CD4-positive, alpha-beta T cell treated with Interleukin-1 beta for 1 hour (primary cell): Measurements from ENCODE around the gene TBC1D2B.
A peak's percentile ranks its signal among the peaks of the same experiment; 100 is the strongest.

Experiments
- DNase-seq, 2 donors: peaks; one replicate each; pipeline ENCODE4 v3.0.0-alpha.2; 2020 to 2022

The TBC1D2B gene

GRCh38 chr15:78077053-78077870, at the start of gene TBC1D2B:
TBC1D2B (minus strand) TSS chr15:78077711; CDS start chr15:78077652, 59 bp downstream.
- peak; percentile 63 to 74 for DNase-seq

DNA sequence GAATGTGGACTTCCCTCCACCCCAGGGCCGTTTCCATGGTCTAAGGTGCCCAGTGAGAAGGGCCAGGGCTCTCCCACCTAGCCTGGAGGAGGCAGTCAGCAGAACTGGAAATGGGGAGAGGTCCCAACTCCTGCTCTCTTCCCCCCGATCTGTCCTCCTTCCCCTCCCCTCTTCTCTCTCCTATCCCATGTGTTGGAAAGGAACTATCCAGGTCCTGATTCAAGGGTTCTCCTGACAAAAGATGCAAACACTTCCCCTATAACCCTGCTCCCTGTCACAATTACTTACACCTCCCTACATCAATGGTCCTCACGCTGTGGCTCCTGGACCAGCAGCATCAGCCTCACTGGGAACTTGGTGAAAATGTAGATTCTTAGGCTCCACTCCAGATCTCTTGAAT, 47.8 kb upstream of the TBC1D2B start:
- no peak for DNase-seq

DNA sequence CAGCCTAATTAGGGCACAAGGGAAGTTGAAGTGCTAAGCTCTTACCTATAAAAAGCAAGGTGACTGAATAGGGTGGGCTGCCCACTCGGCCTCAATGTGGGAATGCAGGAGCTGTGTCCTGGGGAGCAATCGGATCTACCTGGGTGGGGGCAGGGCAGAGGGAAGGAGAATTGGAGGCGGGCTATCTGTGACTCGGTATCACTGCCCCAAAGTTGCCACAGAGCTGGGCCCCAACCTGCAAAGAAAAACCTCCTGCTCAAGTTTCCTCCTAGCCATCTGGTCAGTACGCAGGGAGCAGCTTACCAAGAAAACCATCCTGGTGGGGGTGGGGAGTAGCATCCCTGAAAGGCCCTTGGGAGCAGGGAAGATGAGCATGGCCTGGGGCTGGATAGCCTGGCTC, 43.0 kb upstream of the TBC1D2B start:
- no peak for DNase-seq

- DNase-seq: no peak
Measured at GRCh38 chr15:78112551-78112950, 35.0 kb upstream of the TBC1D2B start.

DNA sequence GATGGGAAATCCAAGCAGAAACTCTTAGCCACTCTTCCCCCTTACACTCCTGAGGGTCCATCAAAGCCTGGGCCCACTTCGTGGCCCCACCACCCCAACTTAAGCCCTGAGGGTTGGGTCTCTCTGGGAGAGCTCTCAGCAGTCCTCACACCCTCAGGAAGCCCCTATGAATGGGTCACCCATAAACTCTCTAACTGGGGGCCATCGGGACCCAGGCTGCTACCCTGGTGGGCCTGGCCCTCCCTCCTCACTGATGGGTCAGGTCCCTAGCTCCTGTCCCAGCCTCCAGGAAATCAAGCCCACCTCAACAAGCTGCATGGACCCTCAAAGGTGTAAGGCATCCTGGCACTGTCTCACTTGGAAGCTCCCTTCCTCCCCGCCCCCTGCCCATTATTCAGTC, 34.3 kb upstream of the TBC1D2B start:
- DNase-seq: no peak

- DNase-seq: no peak
Measured at GRCh38 chr15:78110916-78111475, 33.5 kb upstream of the TBC1D2B start.

GRCh38 chr15:78110096-78110495, 32.6 kb upstream of the TBC1D2B start:
- DNase-seq: no peak

DNA sequence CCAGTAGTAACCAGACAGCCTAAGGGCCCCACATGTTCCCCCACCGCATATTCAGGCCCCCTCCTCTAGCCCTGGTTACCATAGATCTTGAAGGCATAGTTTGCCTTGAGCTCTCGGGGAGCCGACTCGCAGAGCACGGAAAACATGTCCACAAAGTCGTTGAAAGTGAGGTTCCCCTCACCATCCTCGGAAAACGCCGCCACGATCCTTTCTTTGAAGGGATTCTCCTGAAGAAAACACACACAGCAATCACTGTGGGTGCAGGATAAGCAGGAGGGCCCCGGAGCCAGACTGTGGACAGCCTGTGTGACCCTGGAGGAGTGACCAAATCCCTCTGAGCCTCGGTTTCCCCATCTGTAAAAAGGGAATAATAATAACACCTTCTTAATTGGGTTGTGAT, 31.6 kb upstream of the TBC1D2B start:
- DNase-seq: no peak

DNA sequence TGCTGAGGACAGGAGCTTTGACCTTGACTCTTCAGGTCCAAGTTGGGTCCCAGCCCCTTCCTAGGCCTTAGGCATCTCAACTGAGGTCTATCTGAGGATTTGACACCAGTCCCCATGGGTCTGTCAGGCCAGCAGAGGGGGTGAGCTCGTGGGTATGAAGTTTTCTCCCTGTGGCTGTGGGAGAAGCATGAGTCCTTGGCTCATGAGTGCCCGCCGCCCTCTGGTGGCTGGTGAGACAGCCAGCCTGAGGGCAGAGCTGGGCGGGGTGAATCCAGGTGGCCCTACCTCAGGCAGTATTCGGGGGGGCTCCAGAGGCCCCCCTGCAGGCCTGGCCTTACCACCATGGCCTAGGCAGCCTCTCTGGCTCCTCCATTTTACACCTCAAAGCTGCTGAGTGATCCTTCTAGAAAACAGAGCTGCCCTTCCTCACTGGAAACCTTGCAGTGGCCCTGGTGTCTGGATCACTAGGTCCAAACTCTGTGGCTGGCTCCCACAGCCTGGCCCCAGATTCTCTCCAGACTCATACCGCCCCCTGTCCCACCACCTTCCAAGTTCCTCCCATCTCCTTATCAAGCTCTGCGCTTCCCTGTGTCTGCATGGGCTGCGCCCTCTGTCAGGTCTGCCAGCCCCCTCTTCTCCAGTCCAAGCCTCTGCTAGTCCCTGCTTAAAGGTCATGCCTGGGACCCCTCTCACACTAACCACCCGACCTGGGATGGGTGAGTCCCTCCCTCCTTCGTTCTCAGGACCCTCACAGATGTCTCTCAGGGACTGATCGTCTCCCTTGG, 31.0 kb upstream of the TBC1D2B start:
- DNase-seq: peak; percentile 87

- no peak for DNase-seq
Measured at GRCh38 chr15:78107471-78107870, 30.0 kb upstream of the TBC1D2B start.

DNA sequence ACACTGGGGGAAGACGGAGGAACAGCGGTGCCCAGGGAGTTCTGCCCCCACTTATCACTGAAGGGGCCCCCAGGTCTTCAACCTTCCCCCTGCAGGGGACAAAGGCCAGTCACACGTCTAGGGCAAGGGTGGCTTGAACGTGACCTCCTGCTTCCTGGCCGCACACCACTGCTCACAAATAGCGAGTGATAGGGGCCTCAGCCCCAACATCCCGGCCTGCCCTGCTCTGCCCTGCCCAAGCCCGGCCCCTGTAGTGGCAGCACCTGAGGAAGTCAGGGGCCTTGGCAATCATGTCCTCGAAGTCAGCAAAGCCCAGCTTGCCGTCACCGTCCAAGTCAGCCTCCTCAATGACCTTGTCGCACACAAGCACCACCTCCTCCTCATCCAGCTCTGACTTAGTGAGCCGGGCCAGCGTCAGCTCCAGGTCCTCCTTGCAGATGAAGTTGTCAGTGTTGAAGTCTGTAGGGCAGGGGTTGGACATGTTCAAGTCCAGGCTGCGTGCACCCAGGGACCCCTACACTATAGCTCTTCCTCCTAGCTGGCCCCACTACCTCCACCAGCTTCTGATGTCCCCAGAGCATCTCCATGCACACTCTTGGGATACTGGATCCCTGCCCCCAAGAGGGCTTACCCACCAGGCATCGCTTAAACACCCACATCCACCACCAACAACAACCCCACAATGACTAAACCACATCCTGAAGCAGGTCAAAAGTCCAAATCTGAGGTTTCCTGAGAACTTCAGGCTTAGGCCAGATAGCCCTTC, 28.1 kb upstream of the TBC1D2B start:
- no peak for DNase-seq

- no peak for DNase-seq
Measured at GRCh38 chr15:78104566-78105475, 27.3 kb upstream of the TBC1D2B start.

DNA sequence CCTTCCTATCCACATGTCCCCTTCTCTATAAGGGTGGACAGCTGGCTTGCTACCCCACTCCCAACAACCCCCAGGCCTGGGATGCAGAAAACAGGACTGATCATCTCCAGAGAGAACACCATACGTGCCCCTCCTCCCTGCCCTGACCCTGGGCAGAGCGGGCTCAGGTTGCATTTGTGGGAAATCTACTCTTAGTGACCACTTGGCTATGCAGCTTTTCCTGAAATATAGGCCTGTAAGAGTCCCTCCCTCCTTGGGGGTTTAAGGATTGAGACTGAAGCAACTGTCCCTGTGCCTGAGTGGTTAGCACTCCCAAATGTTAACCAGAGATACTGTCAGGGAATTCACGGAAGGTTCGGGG, 26.6 kb upstream of the TBC1D2B start:
- no peak for DNase-seq

DNA sequence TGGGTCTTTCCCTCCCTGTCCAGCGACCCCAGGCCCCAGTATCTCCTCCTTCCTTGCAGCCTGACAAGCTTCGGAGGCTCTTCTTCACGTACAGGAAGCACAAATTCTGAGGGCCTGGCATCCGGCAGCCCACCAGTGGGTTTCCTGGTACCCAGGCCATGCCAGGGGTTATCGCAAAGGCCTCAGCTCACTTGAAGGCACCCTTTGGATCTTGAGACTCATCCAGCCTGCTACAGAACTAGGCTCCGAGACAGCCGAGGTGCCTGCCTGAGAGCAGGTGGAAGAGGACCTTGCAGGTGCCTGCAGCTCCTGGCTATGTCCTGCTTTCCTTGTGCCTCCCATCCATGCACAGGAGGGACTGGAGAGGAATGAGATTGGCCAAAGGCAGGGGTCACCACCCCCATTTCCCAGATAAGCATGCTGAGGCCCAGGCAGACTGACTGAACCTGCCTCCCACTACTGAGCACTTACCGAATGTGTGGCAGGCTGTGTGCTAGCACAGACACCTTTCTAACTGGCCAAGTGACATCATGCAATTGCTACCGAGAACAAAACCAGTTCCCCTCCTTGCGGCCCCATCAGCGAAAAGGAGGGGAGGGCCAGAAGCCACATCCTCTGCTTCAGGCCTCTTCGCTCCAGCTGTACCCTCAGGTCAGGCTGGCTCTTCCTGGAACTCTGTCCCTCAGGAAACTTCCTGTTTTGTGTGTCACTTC, 26.1 kb upstream of the TBC1D2B start:
- DNase-seq: peak; percentile 50 to 64

DNA sequence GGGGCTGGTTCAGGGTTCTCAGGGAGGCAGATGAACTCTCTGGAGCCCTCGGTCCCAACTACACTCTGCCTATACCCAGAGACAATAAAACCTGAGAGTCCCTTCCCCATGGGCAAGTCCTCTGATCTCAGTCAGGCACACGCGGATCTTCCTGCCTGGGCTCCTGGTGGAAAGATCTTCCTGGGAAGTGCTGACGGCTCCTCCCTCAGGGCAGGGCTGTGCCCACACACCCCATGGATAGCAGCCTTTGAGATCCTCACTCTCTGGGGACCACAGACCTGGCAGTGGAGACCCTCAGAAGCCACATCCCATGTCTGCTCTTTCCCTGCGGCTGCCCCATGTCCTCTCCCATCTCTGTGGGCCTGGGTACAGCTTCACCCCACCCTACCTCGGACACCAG, 25.2 kb upstream of the TBC1D2B start:
- DNase-seq: no peak

DNA sequence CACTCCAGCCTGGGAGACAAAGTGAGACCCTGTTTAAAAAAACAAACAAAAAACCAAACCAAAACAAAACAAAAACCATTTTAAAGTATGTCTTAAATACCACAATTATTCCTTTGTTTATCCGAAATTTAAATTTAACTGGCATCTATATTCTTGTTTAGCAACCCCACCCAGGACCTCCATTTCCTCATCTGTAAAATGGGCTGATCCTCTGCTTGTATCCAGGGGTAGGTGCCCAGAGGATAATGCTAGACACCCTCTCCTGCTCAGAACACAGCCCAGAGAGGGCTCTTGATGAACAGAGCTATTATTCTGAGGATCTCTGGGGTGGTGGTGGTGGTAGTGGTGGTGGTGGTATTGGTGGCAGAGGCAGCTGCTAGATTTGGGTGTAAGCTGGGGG, 24.7 kb upstream of the TBC1D2B start:
- DNase-seq: no peak

DNA sequence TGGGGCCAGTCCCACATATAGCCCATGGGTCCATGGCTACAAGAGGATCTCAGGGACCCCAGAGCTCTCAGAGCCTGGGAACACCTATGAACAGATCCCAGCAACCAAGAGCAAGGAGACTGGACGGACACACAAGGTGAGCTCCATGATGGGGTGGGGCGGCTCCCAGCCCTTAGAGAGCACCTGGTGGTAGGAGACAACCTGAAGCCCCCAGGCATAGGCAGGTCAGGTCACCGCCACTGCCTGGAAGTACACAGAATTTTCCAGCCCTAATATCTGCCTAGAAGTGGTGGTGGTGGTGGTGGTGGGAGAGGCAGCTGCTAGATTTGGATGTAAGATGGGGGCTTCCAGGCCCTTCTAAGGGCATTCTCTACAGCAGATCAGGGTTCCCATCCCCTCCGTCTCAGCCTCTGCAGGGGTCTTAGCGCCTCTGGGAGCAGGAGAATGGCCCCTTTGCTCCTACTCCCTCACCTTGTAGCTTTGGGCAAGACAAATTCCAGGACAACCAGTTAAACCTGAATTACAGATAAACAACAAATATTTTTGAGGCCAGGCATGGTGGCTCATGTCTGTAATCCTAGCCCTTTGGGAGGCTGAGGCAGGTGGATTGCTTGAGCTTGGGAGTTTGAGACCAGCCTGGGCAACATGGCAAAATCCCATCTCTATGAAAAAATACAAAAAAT, 24.1 kb upstream of the TBC1D2B start:
- no peak for DNase-seq

- DNase-seq: no peak
Measured at GRCh38 chr15:78100886-78101285, 23.4 kb upstream of the TBC1D2B start.

- no peak for DNase-seq
Measured at GRCh38 chr15:78098131-78098755, 20.7 kb upstream of the TBC1D2B start.

GRCh38 chr15:78097667-78098066, 20.2 kb upstream of the TBC1D2B start:
- DNase-seq: no peak
